ENCODE data around the gene CFAP47.

- no peak for TF ChIP-seq CTCF (IDR thresholded peaks at IDR 0.05)
- no peak for TF ChIP-seq POLR2AphosphoS5 (IDR thresholded peaks at IDR 0.05)
- no peak for TF ChIP-seq POLR2A (IDR thresholded peaks at IDR 0.05)
These were observed 346.6 kb downstream of the CFAP47 start for GRCh38 chrX:36266155-36266554.
